Upper lobe of left lung (tissue), 6 donors: ENCODE data around the gene TRIM22. TPM values are rescaled to one million over a fixed set of nuclear protein-coding genes. Genes with fewer than 3 reads are reported as not detected.
"Not testable (repeated sequence)": the region's sequence is repeated elsewhere in the genome, so short reads cannot be mapped to it uniquely, and the experiment has no call there.

Source experiments
- ATAC-seq, 2 donors: fragments of 200-7000 bp; cut with Tn5 transposase; one replicate each; pipeline ENCODE4 v1.9.1; 2022; ENCODE audit warnings: mild to moderate bottlenecking in 2 of 2, moderate library complexity in 2 of 2; ENCODE audit not compliant: low FRiP score in 2 of 2
- DNase-seq, 2 donors: peaks; one replicate each; pipeline ENCODE4 v3.0.0-alpha.2; 2019 to 2020
- H3K27ac ChIP-seq, 4 donors: fragments of 200-600 bp; sonication (generic); one replicate each; pipeline ENCODE4 v1.5.1; 2016 to 2019
- H3K27me3 ChIP-seq, 4 donors: fragments of 200-600 bp; sonication (generic); one replicate each; pipeline ENCODE4 v1.5.1; 2017 to 2019
- H3K36me3 ChIP-seq, 4 donors: fragments of 200-600 bp; sonication (generic); one replicate each; pipeline ENCODE4 v1.5.1; 2016 to 2019
- H3K4me1 ChIP-seq, 4 donors: fragments of 200-600 bp; sonication (generic); one replicate each; pipeline ENCODE4 v1.5.1; 2018 to 2019
- H3K4me3 ChIP-seq, 4 donors: fragments of 200-600 bp; sonication (generic); one replicate each; pipeline ENCODE4 v1.5.1; 2017 to 2019; ENCODE audit warnings: mild to moderate bottlenecking in 2 of 4, moderate library complexity in 1 of 4
- H3K9me3 ChIP-seq, 4 donors: fragments of 200-600 bp; sonication (generic); one replicate each; pipeline ENCODE4 v1.5.1; 2018 to 2019
- CTCF ChIP-seq, 6 experiments: fragments of 450-650 bp in 4 of 6; fragments of 200-600 bp in 2 of 6; sonication (generic) in 2 of 6; IDR thresholded peaks; one replicate each; pipeline ENCODE4 v1.5.1; 2016 to 2019; ENCODE audit warnings: antibody characterized with exemption in 6 of 6
- EP300 ChIP-seq, 4 donors: sonication (generic); formaldehyde crosslinking; IDR thresholded peaks; one replicate each; pipeline ENCODE4 v1.5.1; 2017; ENCODE audit warnings: antibody characterized with exemption in 4 of 4, control low read depth in 2 of 4
- POLR2A ChIP-seq, 4 donors: fragments of 450-650 bp; IDR thresholded peaks; one replicate each; pipeline ENCODE4 v1.5.1; 2016 to 2017; ENCODE audit warnings: antibody characterized with exemption in 4 of 4, mild to moderate bottlenecking in 2 of 4
- POLR2AphosphoS5 ChIP-seq, 2 donors: sonication (generic); formaldehyde crosslinking; IDR thresholded peaks; one replicate each; pipeline ENCODE4 v1.5.1; 2017; ENCODE audit warnings: antibody characterized with exemption in 2 of 2
- WGBS, 2 donors: methylation state at CpG; one replicate each; pipeline ENCODE4 v1.1.5; 2017 to 2018; 5-methylcytosine and 5-hydroxymethylcytosine counted together
- total RNA-seq, 6 donors: library from RNA; depleted of rRNA in 4 of 6; stranded (reverse); fragments of >200 nt in 4 of 6; gene quantifications; one replicate each; pipeline versions ENCODE4 v1.1.0 to v1.2.1, GENCODE V29; 2016 to 2021
- donor health status: DM: no; HTN: no; CAD: no; lungs with moderate emphysema.
- donor health status: DM: no; HTN: yes; CAD: no; lungs with severe emphysema.

Gene TRIM22
- total RNA-seq, 6 donors from 2014 or later, result 82.2 to 262 (median 162) TPM

GRCh38 chr11:5705688-5706087, 16.1 kb downstream of the TRIM22 start:
- Histone ChIP-seq H3K4me3 (no peak overlapping the region), H3K27me3 (no peaks in the 10 kb centered on the region), H3K36me3 (peaks cover 30 to 78% (median 39%) of the 10 kb centered on the region in 4 donors), H3K4me1 (no peaks in the 10 kb centered on the region), H3K9me3 (no peaks in the 10 kb centered on the region), H3K27ac (no peak overlapping the region)
- WGBS, 2 donors, result 91 to 93% methylated on average over 4 of the region's 4 CpGs
- ATAC-seq (no peak), DNase-seq (no peak)
- TF ChIP-seq EP300 (IDR thresholded peaks at IDR 0.05) (no peak), CTCF (IDR thresholded peaks at IDR 0.05) (no peak), POLR2AphosphoS5 (IDR thresholded peaks at IDR 0.05) (no peak), POLR2A (IDR thresholded peaks at IDR 0.05) (no peak)

GRCh38 chr11:5712507-5712906, 22.9 kb downstream of the TRIM22 start:
- TF ChIP-seq EP300 (IDR thresholded peaks at IDR 0.05) (no peak), CTCF (IDR thresholded peaks at IDR 0.05) (peak in 5 of 6 experiments; percentile 8 to 44 (median 22)), POLR2AphosphoS5 (IDR thresholded peaks at IDR 0.05) (no peak), POLR2A (IDR thresholded peaks at IDR 0.05) (no peak)
- H3K4me3 ChIP-seq, result no peak overlapping the region
- no peak overlapping the region for H3K27ac ChIP-seq
- ATAC-seq (no peak), DNase-seq (no peak)
- H3K36me3 ChIP-seq, result peaks cover 19 to 29% (median 24%) of the 10 kb centered on the region in 4 donors
- WGBS, 2 donors, result 44 to 58% methylated on average over 1 of the region's 1 CpG
- no peaks in the 10 kb centered on the region for H3K27me3 ChIP-seq
- no peaks in the 10 kb centered on the region for H3K4me1 ChIP-seq
- no peaks in the 10 kb centered on the region for H3K9me3 ChIP-seq

GRCh38 chr11:5713695-5714094, 24.1 kb downstream of the TRIM22 start:
- TF ChIP-seq POLR2AphosphoS5 (IDR thresholded peaks at IDR 0.05) (no peak), POLR2A (IDR thresholded peaks at IDR 0.05) (no peak), EP300 (IDR thresholded peaks at IDR 0.05) (no peak), CTCF (IDR thresholded peaks at IDR 0.05) (no peak)
- ATAC-seq (no peak), DNase-seq (no peak)
- Histone ChIP-seq H3K36me3 (peaks cover 12 to 17% (median 12%) of the 10 kb centered on the region in 4 donors), H3K9me3 (no peaks in the 10 kb centered on the region), H3K27me3 (no peaks in the 10 kb centered on the region), H3K4me3 (no peak overlapping the region), H3K4me1 (no peaks in the 10 kb centered on the region), H3K27ac (no peak overlapping the region)
- WGBS, 2 donors, result 72 to 74% methylated on average over 5 of the region's 5 CpGs

- H3K4me1 ChIP-seq, DNase-seq, ATAC-seq, H3K27me3 ChIP-seq, H3K9me3 ChIP-seq, H3K27ac ChIP-seq, H3K4me3 ChIP-seq, H3K36me3 ChIP-seq: not testable (repeated sequence)
- WGBS, 2 donors, result 50 to 100% methylated on average over 1 of the region's 1 CpG
These were observed 26.9 kb downstream of the TRIM22 start for GRCh38 chr11:5716518-5716917.

GRCh38 chr11:5719703-5720495, 30.3 kb downstream of the TRIM22 start:
- TF ChIP-seq POLR2A (IDR thresholded peaks at IDR 0.05), result no peak
- no peak for TF ChIP-seq CTCF (IDR thresholded peaks at IDR 0.05)
- Histone ChIP-seq H3K4me3 (no peak overlapping the region), H3K27ac (no peak overlapping the region), H3K4me1 (no peaks in the 10 kb centered on the region), H3K27me3 (no peaks in the 10 kb centered on the region), H3K9me3 (no peaks in the 10 kb centered on the region), H3K36me3 (no peaks in the 10 kb centered on the region)
- 88 to 94% methylated on average over 3 of the region's 3 CpGs for WGBS, 2 donors
- no peak for DNase-seq
- ATAC-seq, result no peak
